Measurements from ENCODE around the gene EAPP.
"Not testable (repeated sequence)": the region's sequence is repeated elsewhere in the genome, so short reads cannot be mapped to it uniquely, and the experiment has no call there.

Gene EAPP

DNA sequence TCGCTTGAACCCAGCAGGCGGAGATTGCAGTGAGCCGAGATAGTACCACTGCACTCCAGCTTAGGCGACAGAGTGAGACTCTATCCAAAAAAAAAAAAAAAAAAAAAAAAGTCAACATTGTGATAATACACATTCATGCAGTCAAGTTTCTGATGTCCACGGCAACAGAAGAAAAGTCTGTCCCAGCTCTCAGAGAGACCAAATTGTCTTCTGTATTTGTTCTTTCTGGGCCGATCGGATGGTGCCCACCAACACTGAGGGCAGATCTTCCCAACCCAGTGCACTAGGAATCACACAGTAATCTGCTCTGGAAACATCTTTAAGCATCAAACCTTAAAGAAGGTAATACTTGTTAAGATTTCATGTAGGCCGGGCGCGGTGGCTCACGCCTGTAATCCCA lies 31.6 kb downstream of the EAPP start:
- no peak overlapping the region for H3K4me3 ChIP-seq (replicated peaks; ENCODE audit: low read depth, low read length)
- TF ChIP-seq, protein P1, sequence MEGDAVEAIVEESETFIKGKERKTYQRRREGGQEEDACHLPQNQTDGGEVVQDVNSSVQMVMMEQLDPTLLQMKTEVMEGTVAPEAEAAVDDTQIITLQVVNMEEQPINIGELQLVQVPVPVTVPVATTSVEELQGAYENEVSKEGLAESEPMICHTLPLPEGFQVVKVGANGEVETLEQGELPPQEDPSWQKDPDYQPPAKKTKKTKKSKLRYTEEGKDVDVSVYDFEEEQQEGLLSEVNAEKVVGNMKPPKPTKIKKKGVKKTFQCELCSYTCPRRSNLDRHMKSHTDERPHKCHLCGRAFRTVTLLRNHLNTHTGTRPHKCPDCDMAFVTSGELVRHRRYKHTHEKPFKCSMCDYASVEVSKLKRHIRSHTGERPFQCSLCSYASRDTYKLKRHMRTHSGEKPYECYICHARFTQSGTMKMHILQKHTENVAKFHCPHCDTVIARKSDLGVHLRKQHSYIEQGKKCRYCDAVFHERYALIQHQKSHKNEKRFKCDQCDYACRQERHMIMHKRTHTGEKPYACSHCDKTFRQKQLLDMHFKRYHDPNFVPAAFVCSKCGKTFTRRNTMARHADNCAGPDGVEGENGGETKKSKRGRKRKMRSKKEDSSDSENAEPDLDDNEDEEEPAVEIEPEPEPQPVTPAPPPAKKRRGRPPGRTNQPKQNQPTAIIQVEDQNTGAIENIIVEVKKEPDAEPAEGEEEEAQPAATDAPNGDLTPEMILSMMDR (IDR thresholded peaks at IDR 0.05; ENCODE audit: low read depth, low read length, missing control alignments) = no peak
- DNase-seq (ENCODE audit: extremely low read depth, low read depth) = no peak

DNA sequence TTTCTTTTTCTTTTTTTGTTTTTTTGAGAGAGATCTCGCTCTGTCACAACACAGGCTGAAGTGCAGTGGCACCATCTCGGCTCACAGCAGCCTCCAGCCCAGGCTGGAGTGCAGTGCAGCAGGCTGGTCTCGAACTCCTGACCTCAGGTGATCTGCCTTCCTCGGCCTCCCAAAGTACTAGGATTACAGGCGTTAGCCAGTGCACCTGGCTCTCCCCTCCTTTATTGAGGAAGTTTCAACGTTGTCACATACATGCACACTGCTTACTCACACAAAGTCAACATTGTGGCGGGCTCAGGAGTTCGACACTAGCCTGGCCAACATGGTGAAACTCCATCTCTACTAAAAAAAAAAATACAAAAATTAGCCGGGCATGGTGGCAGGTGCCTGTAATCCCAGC lies 32.0 kb downstream of the EAPP start:
- H3K4me3 ChIP-seq (replicated peaks; ENCODE audit: low read depth, low read length) = no peak overlapping the region
- TF ChIP-seq, protein P1 (IDR thresholded peaks at IDR 0.05; ENCODE audit: low read depth, low read length, missing control alignments) = no peak
- DNase-seq (ENCODE audit: extremely low read depth, low read depth) = no peak

DNA sequence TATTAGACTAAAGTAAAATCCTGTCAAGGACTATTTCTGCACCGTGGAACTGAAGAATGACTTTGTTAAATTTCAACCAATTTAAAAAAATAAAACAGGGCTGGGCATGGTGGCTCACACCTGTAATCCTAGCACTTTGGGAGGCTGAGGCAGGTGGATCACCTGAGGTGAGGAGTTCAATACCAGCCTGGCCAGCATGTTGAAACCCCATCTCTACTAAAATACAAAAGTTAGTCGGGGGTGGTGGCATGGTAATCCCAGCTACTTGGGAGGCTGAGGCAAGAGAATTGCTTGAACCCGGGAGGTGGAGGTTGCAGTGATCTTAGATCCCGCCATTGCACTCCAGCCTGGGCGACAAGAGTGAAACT lies 34.4 kb downstream of the EAPP start:
- DNase-seq (ENCODE audit: extremely low read depth, low read depth); H3K4me3 ChIP-seq (replicated peaks; ENCODE audit: low read depth, low read length): not testable (repeated sequence)

DNA sequence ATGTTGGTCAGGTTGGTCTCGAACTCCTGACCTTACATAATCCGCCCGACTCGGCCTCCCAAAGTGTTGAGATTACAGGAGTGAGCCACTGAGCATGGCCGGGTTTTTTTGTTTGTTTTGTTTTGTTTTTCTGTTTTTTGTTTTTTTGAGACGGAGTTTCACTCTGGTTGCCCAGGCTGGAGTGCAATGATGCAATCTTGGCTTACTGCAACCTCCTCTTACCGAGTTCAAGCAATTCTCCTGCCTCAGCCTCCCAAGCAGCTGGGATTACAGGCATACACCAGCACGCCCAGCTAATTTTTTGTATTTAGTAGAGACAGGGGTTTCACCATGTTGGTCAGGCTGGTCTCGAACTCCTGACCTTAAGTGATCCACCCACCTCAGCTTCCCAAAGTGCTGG lies 35.5 kb downstream of the EAPP start:
- H3K4me3 ChIP-seq (replicated peaks; ENCODE audit: low read depth, low read length); DNase-seq (ENCODE audit: extremely low read depth, low read depth): not testable (repeated sequence)

DNA sequence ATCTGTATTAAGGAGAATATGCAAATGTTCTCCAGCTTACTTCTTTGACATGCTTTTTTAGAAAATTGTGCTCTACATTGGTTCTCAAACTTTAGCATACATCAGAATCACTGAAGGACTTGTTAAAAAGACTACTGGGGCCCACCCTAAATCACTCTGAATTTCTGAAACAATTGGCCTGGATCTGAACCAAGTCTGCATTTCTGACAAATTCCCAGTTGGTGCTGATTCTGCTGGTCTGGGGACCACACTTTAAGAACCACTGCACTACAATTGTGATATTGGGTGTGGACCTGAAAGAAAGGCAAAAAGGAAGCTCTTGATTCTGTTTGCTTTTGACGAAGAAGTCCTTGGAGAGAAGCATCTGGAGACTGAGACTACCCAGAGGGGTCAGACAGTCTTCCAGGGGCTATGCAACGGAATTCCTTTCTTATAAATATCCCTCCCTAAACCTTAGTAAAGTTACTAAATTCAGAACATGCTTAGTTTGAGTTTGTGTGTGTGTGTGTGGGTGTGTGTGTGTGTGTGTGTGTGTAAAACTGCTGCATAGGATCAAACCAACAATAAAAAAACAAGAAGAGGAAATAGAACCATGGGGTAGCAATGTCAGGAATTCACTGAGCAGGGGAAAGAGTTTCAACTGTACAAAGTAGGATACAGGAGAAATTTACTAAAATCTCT lies 36.8 kb downstream of the EAPP start:
- TF ChIP-seq, protein P1 (IDR thresholded peaks at IDR 0.05; ENCODE audit: low read depth, low read length, missing control alignments) = no peak
- no peak for DNase-seq (ENCODE audit: extremely low read depth, low read depth)
- H3K4me3 ChIP-seq (replicated peaks; ENCODE audit: low read depth, low read length) = no peak overlapping the region

DNA sequence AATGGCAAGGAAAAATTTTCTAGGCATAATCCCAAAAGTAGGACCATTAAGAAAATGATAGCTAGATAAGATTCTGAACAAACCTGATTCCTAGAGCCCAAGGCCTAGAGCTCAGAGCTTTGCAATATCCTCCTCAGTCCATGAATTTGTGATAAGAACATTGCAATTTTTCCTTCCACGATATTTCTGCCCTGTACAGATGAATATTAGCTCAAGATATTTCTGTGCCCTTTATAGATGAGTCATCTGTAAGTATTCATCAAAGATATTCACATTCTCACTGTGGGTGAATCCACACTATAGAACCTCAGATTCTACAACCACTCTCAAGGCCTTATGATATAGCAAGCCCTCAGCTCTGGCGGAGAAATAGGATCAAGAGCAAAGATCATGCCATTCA lies 37.5 kb downstream of the EAPP start:
- H3K4me3 ChIP-seq (replicated peaks; ENCODE audit: low read depth, low read length) = no peak overlapping the region

DNA sequence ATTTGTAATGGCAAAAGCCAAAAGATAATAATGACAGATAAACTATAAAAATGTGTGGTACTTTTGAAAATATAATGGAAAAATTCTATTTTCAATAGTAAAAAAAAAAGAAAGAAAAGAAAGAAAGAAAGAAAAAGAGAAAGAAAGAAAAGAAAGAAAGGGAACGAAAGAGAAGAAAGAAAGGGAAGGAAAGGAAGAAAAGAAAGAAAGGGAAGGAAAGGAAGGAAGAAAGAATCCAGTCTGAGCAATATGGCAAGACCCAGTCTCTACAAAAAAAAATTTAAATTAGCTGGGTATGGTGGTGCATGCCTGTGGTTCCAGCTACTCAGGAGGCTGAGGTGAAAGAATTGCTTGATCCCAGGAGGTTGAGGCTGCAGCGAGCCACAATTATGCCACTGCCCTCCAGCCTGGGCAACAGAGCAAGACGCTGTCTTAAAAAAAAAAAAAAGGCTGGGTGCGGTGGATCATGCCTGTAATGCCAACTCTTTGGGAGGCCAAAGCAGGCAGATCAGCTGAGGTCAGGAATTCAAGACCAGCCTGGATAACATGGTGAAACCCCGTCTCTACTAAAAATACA lies 38.4 kb downstream of the EAPP start:
- TF ChIP-seq, protein P1 (IDR thresholded peaks at IDR 0.05; ENCODE audit: low read depth, low read length, missing control alignments) = no peak
- DNase-seq (ENCODE audit: extremely low read depth, low read depth) = no peak
- no peak overlapping the region for H3K4me3 ChIP-seq (replicated peaks; ENCODE audit: low read depth, low read length)

More for the DNA sequence above, 37.5 kb downstream of the EAPP start:
- no peak for DNase-seq (ENCODE audit: extremely low read depth, low read depth)
- TF ChIP-seq, protein P1 (IDR thresholded peaks at IDR 0.05; ENCODE audit: low read depth, low read length, missing control alignments) = no peak
